ENCODE results near the gene MACC1. TPM values are rescaled to one million over a fixed set of nuclear protein-coding genes. Genes with fewer than 3 reads are reported as not detected.

Gene MACC1
- total RNA-seq (under 1 TPM; 0.18 to 0.25 TPM), polyA plus RNA-seq (not detected), total RNA-seq (0 to 0.93 (median 0.23) reads per million in 6 experiments)

- DNase-seq (peak in 8 of 10 donors; percentile 0 to 60 (median 28)), ATAC-seq (peak; percentile 63 to 93)
- H3K9me3 Mint-ChIP-seq = no peaks in the 10 kb centered on the region
- H3K4me1 Mint-ChIP-seq = peaks cover 0 to 46% (median 5%) of the 10 kb centered on the region in 4 donors
- POLR2A ChIA-PET = no interaction called here
- H3K36me3 Mint-ChIP-seq = no peaks in the 10 kb centered on the region
- H3K27me3 Mint-ChIP-seq = peaks cover 0 to 4% (median 0%) of the 10 kb centered on the region in 5 donors
- H3K27ac Mint-ChIP-seq = peak within 1 kb of the TSS in 5 of 10 donors; percentile 4 to 42 (median 26)
- H3K4me3 Mint-ChIP-seq = peak within 1 kb of the TSS in 9 of 10 donors; percentile 51 to 75 (median 73)
These were observed at the start of gene MACC1 for GRCh38 chr7:20217193-20217948. Gene MACC1, minus strand, starts transcription at chr7:20217384. Its CDS starts 55,522 bp downstream, at chr7:20161862.

GRCh38 chr7:20264623-20265022 lies 47.4 kb upstream of the MACC1 start:
- Mint-ChIP-seq H3K9me3 (peaks cover 0 to 6% (median 0%) of the 10 kb centered on the region in 9 donors), H3K4me1 (no peaks in the 10 kb centered on the region), H3K36me3 (no peaks in the 10 kb centered on the region), H3K27me3 (no peaks in the 10 kb centered on the region), H3K27ac (no peak overlapping the region), H3K4me3 (no peak overlapping the region)
- DNase-seq (no peak), ATAC-seq (no peak)
- POLR2A ChIA-PET = no interaction called here

GRCh38 chr7:20260223-20260622 lies 43.0 kb upstream of the MACC1 start:
- Mint-ChIP-seq H3K4me3 (no peak overlapping the region), H3K9me3 (no peaks in the 10 kb centered on the region), H3K27ac (no peak overlapping the region), H3K36me3 (no peaks in the 10 kb centered on the region), H3K27me3 (no peaks in the 10 kb centered on the region), H3K4me1 (no peaks in the 10 kb centered on the region)
- no peak for DNase-seq
- POLR2A ChIA-PET = no interaction called here
- ATAC-seq = no peak

GRCh38 chr7:20257212-20257611 lies 40.0 kb upstream of the MACC1 start:
- H3K36me3 Mint-ChIP-seq = no peaks in the 10 kb centered on the region
- H3K4me3 Mint-ChIP-seq = no peak overlapping the region
- no peaks in the 10 kb centered on the region for H3K9me3 Mint-ChIP-seq
- no peaks in the 10 kb centered on the region for H3K27me3 Mint-ChIP-seq
- DNase-seq (no peak), ATAC-seq (no peak)
- POLR2A ChIA-PET = no interaction called here
- no peaks in the 10 kb centered on the region for H3K4me1 Mint-ChIP-seq
- no peak overlapping the region for H3K27ac Mint-ChIP-seq

GRCh38 chr7:20249920-20250319 lies 32.7 kb upstream of the MACC1 start:
- no peaks in the 10 kb centered on the region for H3K4me1 Mint-ChIP-seq
- ATAC-seq = no peak
- POLR2A ChIA-PET = no interaction called here
- no peaks in the 10 kb centered on the region for H3K36me3 Mint-ChIP-seq
- DNase-seq = no peak
- peaks cover 0 to 5% (median 0%) of the 10 kb centered on the region in 5 donors for H3K27me3 Mint-ChIP-seq
- H3K4me3 Mint-ChIP-seq = no peak overlapping the region
- H3K9me3 Mint-ChIP-seq = no peaks in the 10 kb centered on the region
- H3K27ac Mint-ChIP-seq = no peak overlapping the region

GRCh38 chr7:20249376-20249775 lies 32.2 kb upstream of the MACC1 start:
- H3K9me3 Mint-ChIP-seq = no peaks in the 10 kb centered on the region
- H3K27me3 Mint-ChIP-seq = peaks cover 0 to 5% (median 0%) of the 10 kb centered on the region in 5 donors
- no peak overlapping the region for H3K4me3 Mint-ChIP-seq
- DNase-seq (no peak), ATAC-seq (no peak)
- POLR2A ChIA-PET = no interaction called here
- no peaks in the 10 kb centered on the region for H3K36me3 Mint-ChIP-seq
- no peak overlapping the region for H3K27ac Mint-ChIP-seq
- H3K4me1 Mint-ChIP-seq = no peaks in the 10 kb centered on the region

GRCh38 chr7:20246236-20246635 lies 29.1 kb upstream of the MACC1 start:
- Mint-ChIP-seq H3K27ac (no peak overlapping the region), H3K4me1 (peaks cover 0 to 2% (median 0%) of the 10 kb centered on the region in 4 donors), H3K36me3 (no peaks in the 10 kb centered on the region), H3K27me3 (peaks cover 0 to 5% (median 0%) of the 10 kb centered on the region in 5 donors), H3K9me3 (no peaks in the 10 kb centered on the region), H3K4me3 (no peak overlapping the region)
- DNase-seq (no peak), ATAC-seq (no peak)
- POLR2A ChIA-PET = interaction anchor here (0.6 kb wide), 1 partner anchor 517 kb away, joined by 3 read pairs; no protein-coding TSS in a partner anchor

- DNase-seq (no peak), ATAC-seq (no peak)
- Mint-ChIP-seq H3K4me3 (no peak overlapping the region), H3K9me3 (no peaks in the 10 kb centered on the region), H3K27ac (no peak overlapping the region), H3K27me3 (peaks cover 0 to 2% (median 0%) of the 10 kb centered on the region in 5 donors), H3K36me3 (no peaks in the 10 kb centered on the region), H3K4me1 (peaks cover 0 to 4% (median 0%) of the 10 kb centered on the region in 4 donors)
- POLR2A ChIA-PET = no interaction called here
These were observed 27.3 kb upstream of the MACC1 start for GRCh38 chr7:20244334-20245120.

GRCh38 chr7:20241911-20242261 lies 24.7 kb upstream of the MACC1 start:
- H3K9me3 Mint-ChIP-seq = no peaks in the 10 kb centered on the region
- POLR2A ChIA-PET = no interaction called here
- peaks cover 0 to 6% (median 0%) of the 10 kb centered on the region in 5 donors for H3K27me3 Mint-ChIP-seq
- no peak for DNase-seq
- peaks cover 0 to 16% (median 0%) of the 10 kb centered on the region in 4 donors for H3K4me1 Mint-ChIP-seq
- no peak overlapping the region for H3K4me3 Mint-ChIP-seq
- H3K27ac Mint-ChIP-seq = no peak overlapping the region
- no peak for ATAC-seq
- H3K36me3 Mint-ChIP-seq = no peaks in the 10 kb centered on the region

- DNase-seq = no peak
- H3K9me3 Mint-ChIP-seq = no peaks in the 10 kb centered on the region
- H3K36me3 Mint-ChIP-seq = no peaks in the 10 kb centered on the region
- peaks cover 0 to 16% (median 0%) of the 10 kb centered on the region in 4 donors for H3K4me1 Mint-ChIP-seq
- H3K27me3 Mint-ChIP-seq = peaks cover 0 to 9% (median 0%) of the 10 kb centered on the region in 5 donors
- no peak for ATAC-seq
- no peak overlapping the region for H3K27ac Mint-ChIP-seq
- POLR2A ChIA-PET = no interaction called here
- no peak overlapping the region for H3K4me3 Mint-ChIP-seq
These were observed 24.2 kb upstream of the MACC1 start for GRCh38 chr7:20241194-20241910.

- no peak overlapping the region for H3K4me3 Mint-ChIP-seq
- ATAC-seq = no peak
- no peak overlapping the region for H3K27ac Mint-ChIP-seq
These were observed 23.1 kb upstream of the MACC1 start for GRCh38 chr7:20240080-20240926.

GRCh38 chr7:20238754-20239324 lies 21.7 kb upstream of the MACC1 start:
- peaks cover 0 to 1% (median 0%) of the 10 kb centered on the region in 9 donors for H3K9me3 Mint-ChIP-seq
- H3K27me3 Mint-ChIP-seq = peaks cover 0 to 16% (median 0%) of the 10 kb centered on the region in 5 donors
- no peak for DNase-seq
- no peak overlapping the region for H3K4me3 Mint-ChIP-seq
- peak overlapping the region in 2 of 10 donors; percentile 63 to 70 for H3K27ac Mint-ChIP-seq
- peaks cover 0 to 16% (median 0%) of the 10 kb centered on the region in 4 donors for H3K4me1 Mint-ChIP-seq
- H3K36me3 Mint-ChIP-seq = no peaks in the 10 kb centered on the region
- ATAC-seq = peak in 1 of 2 donors; percentile 60
- POLR2A ChIA-PET = no interaction called here

More at GRCh38 chr7:20240080-20240926, 23.1 kb upstream of the MACC1 start:
- peaks cover 0 to 16% (median 0%) of the 10 kb centered on the region in 4 donors for H3K4me1 Mint-ChIP-seq
- H3K9me3 Mint-ChIP-seq = no peaks in the 10 kb centered on the region
- DNase-seq = no peak
- peaks cover 0 to 16% (median 0%) of the 10 kb centered on the region in 5 donors for H3K27me3 Mint-ChIP-seq
- H3K36me3 Mint-ChIP-seq = no peaks in the 10 kb centered on the region
- POLR2A ChIA-PET = no interaction called here
